Endothelial cell (in vitro differentiated cells): Measurements from ENCODE around the gene MBNL2. TPM values are rescaled to one million over a fixed set of nuclear protein-coding genes. Genes with fewer than 3 reads are reported as not detected.
A peak's percentile ranks its signal among the peaks of the same experiment; 100 is the strongest.

Source experiments
- DNase-seq: peaks from one replicate; pipeline ENCODE4 v3.0.0; 2021; ENCODE audit warnings: low spot score
- H3K27ac Mint-ChIP-seq: one replicate; pipeline ENCODE4 v1.8.0; 2021; ENCODE audit warnings: mixed read lengths, inconsistent platforms; ENCODE audit not compliant: unreplicated experiment
- H3K27me3 Mint-ChIP-seq: one replicate; pipeline ENCODE4 v1.8.0; 2021; ENCODE audit warnings: mild to moderate bottlenecking, moderate library complexity, mixed read lengths, inconsistent platforms; ENCODE audit not compliant: unreplicated experiment
- H3K36me3 Mint-ChIP-seq: one replicate; pipeline ENCODE4 v1.8.0; 2021; ENCODE audit warnings: mild to moderate bottlenecking, low read depth, mixed read lengths, inconsistent platforms; ENCODE audit not compliant: unreplicated experiment
- H3K4me1 Mint-ChIP-seq: one replicate; pipeline ENCODE4 v1.8.0; 2021; ENCODE audit warnings: mild to moderate bottlenecking, mixed read lengths, inconsistent platforms; ENCODE audit not compliant: unreplicated experiment
- H3K4me3 Mint-ChIP-seq: one replicate; pipeline ENCODE4 v1.8.0; 2021; ENCODE audit warnings: mild to moderate bottlenecking, mixed read lengths, inconsistent platforms; ENCODE audit not compliant: unreplicated experiment
- H3K9me3 Mint-ChIP-seq: one replicate; pipeline ENCODE4 v1.8.0; 2021; ENCODE audit warnings: mixed read lengths, inconsistent platforms; ENCODE audit not compliant: unreplicated experiment
- CTCF ChIP-seq: fragments of 200-600 bp; sonication (generic); IDR thresholded peaks from one replicate; pipeline ENCODE4 v1.5.0; 2021; ENCODE audit warnings: antibody characterized with exemption; ENCODE audit not compliant: unreplicated experiment
- total RNA-seq: library from RNA; stranded (reverse); fragmentation: NEBNext Ultra II Directional; extraction: Animal tissue kit (Norgen Biotek cat#: 25700); gene quantifications from one replicate; pipeline ENCODE4 v1.2.1, GENCODE V29; 2021; ENCODE audit not compliant: unreplicated experiment

MBNL2 gene
- total RNA-seq, 1 donor from 2014 or later, result 137 TPM

GRCh38 chr13:97278435-97279411 lies 56.6 kb downstream of the MBNL2 start:
- no peaks in the 10 kb centered on the region for H3K27me3 Mint-ChIP-seq
- no peak overlapping the region for H3K27ac Mint-ChIP-seq
- H3K4me3 Mint-ChIP-seq, result no peak overlapping the region
- no peak for DNase-seq
- H3K36me3 Mint-ChIP-seq, result peaks cover 35% of the 10 kb centered on the region
- H3K4me1 Mint-ChIP-seq, result peaks cover 55% of the 10 kb centered on the region
- no peak for TF ChIP-seq CTCF
- H3K9me3 Mint-ChIP-seq, result no peaks in the 10 kb centered on the region

- Mint-ChIP-seq H3K4me3 (no peak overlapping the region), H3K4me1 (peaks cover 55% of the 10 kb centered on the region), H3K27ac (no peak overlapping the region), H3K36me3 (peaks cover 35% of the 10 kb centered on the region), H3K27me3 (no peaks in the 10 kb centered on the region), H3K9me3 (no peaks in the 10 kb centered on the region)
- DNase-seq, result no peak
- TF ChIP-seq CTCF, result no peak
These were observed 57.8 kb downstream of the MBNL2 start for GRCh38 chr13:97279913-97280312.

- TF ChIP-seq CTCF, result no peak
- Mint-ChIP-seq H3K27ac (no peak overlapping the region), H3K27me3 (no peaks in the 10 kb centered on the region), H3K4me1 (peaks cover 49% of the 10 kb centered on the region), H3K4me3 (peak overlapping the region; percentile 17), H3K9me3 (no peaks in the 10 kb centered on the region), H3K36me3 (peaks cover 34% of the 10 kb centered on the region)
- DNase-seq, result no peak
These were observed 58.3 kb downstream of the MBNL2 start for GRCh38 chr13:97280478-97280877.

GRCh38 chr13:97281028-97281427 lies 58.9 kb downstream of the MBNL2 start:
- Mint-ChIP-seq H3K36me3 (peaks cover 32% of the 10 kb centered on the region), H3K9me3 (no peaks in the 10 kb centered on the region), H3K4me1 (peaks cover 50% of the 10 kb centered on the region), H3K27me3 (peaks cover 4% of the 10 kb centered on the region), H3K27ac (no peak overlapping the region), H3K4me3 (peak overlapping the region; percentile 17)
- no peak for DNase-seq
- no peak for TF ChIP-seq CTCF

- H3K27me3 Mint-ChIP-seq, result peaks cover 4% of the 10 kb centered on the region
- peak overlapping the region; percentile 74 for H3K27ac Mint-ChIP-seq
- DNase-seq, result no peak
These were observed 60.6 kb downstream of the MBNL2 start for GRCh38 chr13:97282705-97283104.

More at GRCh38 chr13:97282705-97283104, 60.6 kb downstream of the MBNL2 start:
- no peaks in the 10 kb centered on the region for H3K9me3 Mint-ChIP-seq
- TF ChIP-seq CTCF, result no peak
- H3K4me1 Mint-ChIP-seq, result peaks cover 52% of the 10 kb centered on the region
- H3K4me3 Mint-ChIP-seq, result peak overlapping the region; percentile 49
- peaks cover 31% of the 10 kb centered on the region for H3K36me3 Mint-ChIP-seq
